Muscle of back (tissue), 11 donors: ENCODE results near the gene R3HDM2. TPM values are rescaled to one million over a fixed set of nuclear protein-coding genes. Genes with fewer than 3 reads are reported as not detected.
"Not testable (repeated sequence)": the region's sequence is repeated elsewhere in the genome, so short reads cannot be mapped to it uniquely, and the experiment has no call there.

Experiments used
- DNase-seq, 3 donors: peaks; one replicate each; pipeline versions ENCODE4 v3.0.0 to v3.0.0-alpha.2; 2013
- polyA plus RNA-seq, 10 donors: library from polyadenylated mRNA; unstranded; fragments of 120-200 nt; gene quantifications; one replicate each; pipeline ENCODE4 v1.2.1, GENCODE V29; 2013; ENCODE audit not compliant: insufficient read length in 10 of 10

The R3HDM2 gene
- polyA plus RNA-seq, 10 donors: 33.2 to 59.4 (median 49.1) TPM

- not testable (repeated sequence) for DNase-seq
Measured at GRCh38 chr12:57426948-57427347, 3.9 kb downstream of the R3HDM2 start.

- no peak for DNase-seq
Measured at GRCh38 chr12:57420482-57420881, 10.4 kb downstream of the R3HDM2 start.

- no peak for DNase-seq
Measured at GRCh38 chr12:57419495-57419894, 11.3 kb downstream of the R3HDM2 start.

GRCh38 chr12:57418255-57418654, 12.6 kb downstream of the R3HDM2 start:
- no peak for DNase-seq

GRCh38 chr12:57416039-57416996, 14.5 kb downstream of the R3HDM2 start:
- no peak for DNase-seq

GRCh38 chr12:57415088-57415487, 15.8 kb downstream of the R3HDM2 start:
- no peak for DNase-seq

GRCh38 chr12:57414160-57414559, 16.7 kb downstream of the R3HDM2 start:
- DNase-seq: not testable (repeated sequence)

- no peak for DNase-seq
Measured at GRCh38 chr12:57410534-57410933, 20.3 kb downstream of the R3HDM2 start.

- DNase-seq: no peak
Measured at GRCh38 chr12:57404966-57405640, 25.7 kb downstream of the R3HDM2 start.

- not testable (repeated sequence) for DNase-seq
Measured at GRCh38 chr12:57402156-57402555, 28.7 kb downstream of the R3HDM2 start.

- DNase-seq: no peak
Measured at GRCh38 chr12:57401165-57401564, 29.7 kb downstream of the R3HDM2 start.

- not testable (repeated sequence) for DNase-seq
Measured at GRCh38 chr12:57399718-57400463, 31.0 kb downstream of the R3HDM2 start.

- DNase-seq: no peak
Measured at GRCh38 chr12:57397441-57397840, 33.4 kb downstream of the R3HDM2 start.

- DNase-seq: no peak
Measured at GRCh38 chr12:57395121-57395520, 35.7 kb downstream of the R3HDM2 start.

- no peak for DNase-seq
Measured at GRCh38 chr12:57390174-57390573, 40.7 kb downstream of the R3HDM2 start.

- DNase-seq: peak in 1 of 3 donors; percentile 69
Measured at GRCh38 chr12:57389033-57389432, 41.8 kb downstream of the R3HDM2 start.

- DNase-seq: no peak
Measured at GRCh38 chr12:57388425-57388824, 42.4 kb downstream of the R3HDM2 start.

- no peak for DNase-seq
Measured at GRCh38 chr12:57386187-57386720, 44.6 kb downstream of the R3HDM2 start.

- no peak for DNase-seq
Measured at GRCh38 chr12:57385586-57385985, 45.3 kb downstream of the R3HDM2 start.

- no peak for DNase-seq
Measured at GRCh38 chr12:57384478-57384877, 46.4 kb downstream of the R3HDM2 start.

- DNase-seq: no peak
Measured at GRCh38 chr12:57381693-57382220, 49.1 kb downstream of the R3HDM2 start.

- no peak for DNase-seq
Measured at GRCh38 chr12:57380300-57380699, 50.5 kb downstream of the R3HDM2 start.
